Hematopoietic multipotent progenitor cell treated with erythropoietin and hydrocortisone succinate and interleukin-3 and kit ligand, for 15 days (in vitro differentiated cells): Measurements from ENCODE around the gene POLR1B.
"Not testable (repeated sequence)": the region's sequence is repeated elsewhere in the genome, so short reads cannot be mapped to it uniquely, and the experiment has no call there.

ENCODE experiments used
- DNase-seq: peaks from one replicate; pipeline ENCODE4 v3.0.0-alpha.2; 2015; ENCODE audit warnings: low spot score

POLR1B gene

GRCh38 chr2:112542123-112542983 lies at the start of gene POLR1B:
POLR1B (plus strand) TSS chr2:112542465; CDS start chr2:112542495, 30 bp downstream.
- peak; percentile 76 for DNase-seq

- no peak for DNase-seq
Observed at GRCh38 chr2:112493048-112493447, 49.2 kb upstream of the POLR1B start.

GRCh38 chr2:112493858-112494648 lies 48.2 kb upstream of the POLR1B start:
- DNase-seq, result no peak

GRCh38 chr2:112494828-112495227 lies 47.4 kb upstream of the POLR1B start:
- no peak for DNase-seq

GRCh38 chr2:112495878-112496277 lies 46.4 kb upstream of the POLR1B start:
- not testable (repeated sequence) for DNase-seq

GRCh38 chr2:112500850-112501484 lies 41.3 kb upstream of the POLR1B start:
- peak; percentile 66 for DNase-seq

GRCh38 chr2:112509239-112509998 lies 32.8 kb upstream of the POLR1B start:
- DNase-seq, result not testable (repeated sequence)

- DNase-seq, result no peak
Observed at GRCh38 chr2:112516801-112517200, 25.5 kb upstream of the POLR1B start.

- no peak for DNase-seq
Observed at GRCh38 chr2:112518807-112519206, 23.5 kb upstream of the POLR1B start.

GRCh38 chr2:112519506-112519905 lies 22.8 kb upstream of the POLR1B start:
- DNase-seq, result no peak

GRCh38 chr2:112520234-112520783 lies 22.0 kb upstream of the POLR1B start:
- DNase-seq, result no peak

- no peak for DNase-seq
Observed at GRCh38 chr2:112523291-112523777, 18.9 kb upstream of the POLR1B start.

- not testable (repeated sequence) for DNase-seq
Observed at GRCh38 chr2:112524276-112524675, 18.0 kb upstream of the POLR1B start.

GRCh38 chr2:112528541-112528940 lies 13.7 kb upstream of the POLR1B start:
- no peak for DNase-seq

GRCh38 chr2:112529757-112530156 lies 12.5 kb upstream of the POLR1B start:
- no peak for DNase-seq

- no peak for DNase-seq
Observed at GRCh38 chr2:112530728-112531127, 11.5 kb upstream of the POLR1B start.

GRCh38 chr2:112534826-112535225 lies 7.4 kb upstream of the POLR1B start:
- DNase-seq, result no peak

- DNase-seq, result not testable (repeated sequence)
Observed at GRCh38 chr2:112536665-112537064, 5.6 kb upstream of the POLR1B start.

GRCh38 chr2:112539306-112539705 lies 3.0 kb upstream of the POLR1B start:
- DNase-seq, result no peak

GRCh38 chr2:112540906-112541305 lies 1.4 kb upstream of the POLR1B start:
- DNase-seq, result no peak
